Measurements from ENCODE around the gene RAPGEF3. TPM values are rescaled to one million over a fixed set of nuclear protein-coding genes. Genes with fewer than 3 reads are reported as not detected.

The RAPGEF3 gene
- total and polyA plus RNA-seq, 2 of the 8 experiments (the other 6 are each of a cell fraction or from before 2014, with no cell fraction given), result 5.0 to 9.4 TPM

DNA sequence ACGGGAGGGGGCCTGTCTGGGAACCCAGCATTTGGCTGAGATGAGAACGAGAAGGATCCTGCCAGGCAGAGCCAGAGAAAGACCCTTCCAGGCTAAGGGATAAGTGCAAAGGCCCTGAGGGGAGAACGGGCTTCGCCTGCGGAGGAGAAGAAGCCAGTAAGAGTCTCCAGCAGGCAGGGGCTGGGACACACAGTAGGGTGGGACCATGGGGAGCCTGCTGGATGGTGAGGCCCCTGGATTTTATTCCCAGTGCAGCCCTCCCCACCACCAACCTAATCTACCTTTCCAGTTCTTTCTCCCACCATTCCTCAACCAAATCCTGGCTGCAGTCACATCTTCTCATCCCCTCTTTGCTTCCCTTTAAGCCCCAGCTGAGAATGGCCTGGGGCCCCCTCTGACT, 12.6 kb downstream of the RAPGEF3 start (continued):
- TF ChIP-seq BCL11A (IDR thresholded peaks at IDR 0.05; ENCODE audit: low read depth in 2 of 2, low read length in 2 of 2), result no peak

Measured in H1 (cell line).